Lower lobe of right lung (tissue), 2 donors: ENCODE results near the gene KLC3. TPM values are rescaled to one million over a fixed set of nuclear protein-coding genes. Genes with fewer than 3 reads are reported as not detected.

Experiments
- ATAC-seq, 2 donors: fragments of 200-7000 bp; cut with Tn5 transposase; one replicate each; pipeline ENCODE4 v1.9.1; 2020 to 2022; ENCODE audit warnings: mild to moderate bottlenecking in 2 of 2, moderate library complexity in 2 of 2
- DNase-seq: peaks from one replicate; pipeline ENCODE4 v3.0.0-alpha.2; 2020
- H3K27ac ChIP-seq: fragments of 200-600 bp; one replicate; pipeline ENCODE4 v1.8.0; 2022
- H3K27me3 ChIP-seq: fragments of 200-600 bp; one replicate; pipeline ENCODE4 v1.8.0; 2022; ENCODE audit warnings: low read depth
- H3K36me3 ChIP-seq: fragments of 200-600 bp; one replicate; pipeline ENCODE4 v1.8.0; 2022; ENCODE audit warnings: mild to moderate bottlenecking
- H3K4me1 ChIP-seq: fragments of 200-600 bp; one replicate; pipeline ENCODE4 v1.8.0; 2022
- H3K4me3 ChIP-seq: fragments of 200-600 bp; one replicate; pipeline ENCODE4 v1.8.0; 2022; ENCODE audit warnings: mild to moderate bottlenecking
- H3K9me3 ChIP-seq: fragments of 200-600 bp; one replicate; pipeline ENCODE4 v1.8.0; 2022
- intact Hi-C: fragments of 100-400 bp; cut with DNase I; formaldehyde crosslinking; loops from one replicate; pipeline ENCODE4 v1.11.0; 2022
- total RNA-seq: library from RNA; stranded (reverse); fragmentation: NEBNext Ultra II Directional; extraction: Animal tissue kit (Norgen Biotek cat#: 25700); gene quantifications from one replicate; pipeline ENCODE4 v1.2.1, GENCODE V29; 2021
- TF ChIP-seq, protein P1 (sequence below): fragments of 200-600 bp; IDR thresholded peaks from one replicate; pipeline ENCODE4 v1.8.0; 2022; ENCODE audit warnings: antibody characterized with exemption, mild to moderate bottlenecking
- donor health status: DM: no; HTN: yes; CAD: no; lungs with severe emphysema.

Gene KLC3
- total RNA-seq, 1 donor from 2014 or later: 1.4 TPM

DNA sequence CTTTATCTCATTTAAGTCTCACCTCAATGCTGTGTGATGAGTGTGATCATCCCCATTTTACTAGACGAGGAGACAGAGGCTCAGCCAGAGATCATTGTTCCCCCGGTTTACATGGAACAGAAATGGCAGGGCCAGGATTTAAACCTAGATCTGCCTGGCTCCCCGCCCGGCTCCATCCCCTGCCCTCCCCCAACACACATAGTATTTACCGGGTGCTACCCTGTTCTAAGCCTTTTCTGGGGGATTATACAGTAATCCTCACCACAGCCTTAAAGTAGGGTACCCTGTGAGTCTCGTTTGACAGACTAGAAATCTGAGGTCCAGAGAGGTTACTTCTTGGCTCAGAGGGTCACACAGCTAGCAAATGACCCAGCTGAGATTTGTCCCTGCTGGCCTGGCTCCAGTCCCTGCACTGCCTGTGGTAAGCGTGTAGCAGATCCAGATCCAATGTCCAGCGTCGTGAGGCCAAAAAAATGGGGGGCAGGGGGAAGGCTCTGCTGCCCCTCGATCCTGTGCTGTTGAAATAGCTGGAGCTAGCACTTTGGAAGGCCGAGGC lies 3.8 kb upstream of the KLC3 start:
- H3K9me3 ChIP-seq: no peaks in the 10 kb centered on the region
- TF ChIP-seq, protein P1, sequence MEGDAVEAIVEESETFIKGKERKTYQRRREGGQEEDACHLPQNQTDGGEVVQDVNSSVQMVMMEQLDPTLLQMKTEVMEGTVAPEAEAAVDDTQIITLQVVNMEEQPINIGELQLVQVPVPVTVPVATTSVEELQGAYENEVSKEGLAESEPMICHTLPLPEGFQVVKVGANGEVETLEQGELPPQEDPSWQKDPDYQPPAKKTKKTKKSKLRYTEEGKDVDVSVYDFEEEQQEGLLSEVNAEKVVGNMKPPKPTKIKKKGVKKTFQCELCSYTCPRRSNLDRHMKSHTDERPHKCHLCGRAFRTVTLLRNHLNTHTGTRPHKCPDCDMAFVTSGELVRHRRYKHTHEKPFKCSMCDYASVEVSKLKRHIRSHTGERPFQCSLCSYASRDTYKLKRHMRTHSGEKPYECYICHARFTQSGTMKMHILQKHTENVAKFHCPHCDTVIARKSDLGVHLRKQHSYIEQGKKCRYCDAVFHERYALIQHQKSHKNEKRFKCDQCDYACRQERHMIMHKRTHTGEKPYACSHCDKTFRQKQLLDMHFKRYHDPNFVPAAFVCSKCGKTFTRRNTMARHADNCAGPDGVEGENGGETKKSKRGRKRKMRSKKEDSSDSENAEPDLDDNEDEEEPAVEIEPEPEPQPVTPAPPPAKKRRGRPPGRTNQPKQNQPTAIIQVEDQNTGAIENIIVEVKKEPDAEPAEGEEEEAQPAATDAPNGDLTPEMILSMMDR: no peak
- H3K36me3 ChIP-seq: no peaks in the 10 kb centered on the region
- peaks cover 17% of the 10 kb centered on the region for H3K27me3 ChIP-seq
- H3K27ac ChIP-seq: no peak overlapping the region
- peaks cover 5% of the 10 kb centered on the region for H3K4me1 ChIP-seq
- no peak overlapping the region for H3K4me3 ChIP-seq
- intact Hi-C loops: no loop called here
- no peak for ATAC-seq
- DNase-seq: no peak

DNA sequence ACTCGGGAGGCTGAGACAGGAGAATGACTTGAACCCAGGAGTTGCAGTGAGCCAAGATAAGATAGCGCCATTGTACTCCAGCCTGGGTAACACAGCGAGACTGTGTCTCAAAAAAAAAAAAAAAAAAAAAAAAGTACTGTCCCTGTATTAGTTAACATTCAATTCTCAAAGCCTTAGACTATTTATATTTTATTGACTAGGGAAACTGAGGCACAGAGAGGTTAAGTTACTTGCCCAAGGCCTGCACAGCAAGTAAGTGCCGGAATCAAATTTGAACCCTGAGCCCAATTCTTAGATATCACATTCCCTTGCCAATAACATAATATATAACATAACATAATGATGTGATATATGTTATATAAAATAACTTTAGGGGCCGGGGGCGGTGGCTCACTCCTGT lies 921 bp upstream of the KLC3 start:
- no peaks in the 10 kb centered on the region for H3K9me3 ChIP-seq
- peaks cover 5% of the 10 kb centered on the region for H3K4me1 ChIP-seq
- H3K27me3 ChIP-seq: peaks cover 17% of the 10 kb centered on the region
- no peaks in the 10 kb centered on the region for H3K36me3 ChIP-seq
- DNase-seq: no peak
- intact Hi-C loops: no loop called here
- no peak for ATAC-seq
- no peak overlapping the region for H3K4me3 ChIP-seq
- TF ChIP-seq, protein P1: no peak
- no peak overlapping the region for H3K27ac ChIP-seq

DNA sequence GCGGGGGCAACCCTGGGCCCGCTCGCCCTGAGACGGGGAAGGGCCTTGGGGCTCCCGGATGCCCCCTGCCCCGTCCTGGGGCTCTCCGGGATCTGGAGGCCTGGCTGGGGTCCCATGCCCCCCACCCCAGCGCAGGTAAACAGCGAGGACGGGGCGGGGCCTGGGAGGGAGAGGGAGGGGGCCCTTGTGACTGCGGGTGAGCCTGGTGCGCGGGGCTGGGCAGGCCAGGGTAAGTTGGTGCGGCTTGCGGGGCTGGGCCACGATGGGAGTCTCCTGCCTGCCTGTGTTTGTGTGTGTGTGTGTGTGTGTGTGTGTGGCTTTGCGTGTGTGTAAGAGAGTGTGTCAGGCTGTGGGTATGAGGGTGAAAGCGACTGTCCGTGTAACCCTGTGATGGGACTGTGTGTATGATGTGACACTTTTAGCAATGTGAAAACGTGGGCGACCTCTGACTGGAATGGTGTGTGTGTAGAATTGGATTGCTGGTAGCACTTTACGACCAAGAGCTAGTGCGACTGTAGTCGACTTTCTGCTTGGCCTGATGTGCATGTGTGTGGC lies 426 bp downstream of the KLC3 start:
- Histone ChIP-seq H3K27ac (no peak overlapping the region), H3K36me3 (no peaks in the 10 kb centered on the region), H3K4me3 (peak overlapping the region; percentile 45), H3K9me3 (no peaks in the 10 kb centered on the region), H3K4me1 (peaks cover 5% of the 10 kb centered on the region), H3K27me3 (peaks cover 30% of the 10 kb centered on the region)
- TF ChIP-seq, protein P1: no peak
- ATAC-seq: peak; percentile 53 to 67
- intact Hi-C loops: no loop called here
- no peak for DNase-seq

DNA sequence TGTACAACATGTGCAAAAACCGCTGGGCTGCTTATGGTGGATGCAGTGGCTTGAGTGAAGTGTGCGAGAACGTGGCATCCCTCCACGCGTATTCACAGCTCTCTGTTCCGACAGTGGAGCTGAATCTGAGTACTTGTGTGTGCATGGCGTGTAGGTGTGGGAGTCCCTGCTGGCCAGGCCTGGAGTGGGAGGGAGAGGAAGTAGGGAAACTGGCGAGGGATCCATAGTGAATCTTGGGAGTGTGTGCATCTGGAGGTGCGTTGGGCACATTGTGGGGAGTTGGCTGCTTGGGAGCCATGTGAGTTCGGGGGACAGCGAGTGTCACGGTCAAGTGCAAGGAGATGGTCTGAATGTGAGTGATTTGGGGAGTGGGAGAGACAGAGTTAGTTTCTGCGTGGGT lies 2.4 kb downstream of the KLC3 start:
- H3K27me3 ChIP-seq: peaks cover 37% of the 10 kb centered on the region
- intact Hi-C loops: no loop called here
- DNase-seq: no peak

DNA sequence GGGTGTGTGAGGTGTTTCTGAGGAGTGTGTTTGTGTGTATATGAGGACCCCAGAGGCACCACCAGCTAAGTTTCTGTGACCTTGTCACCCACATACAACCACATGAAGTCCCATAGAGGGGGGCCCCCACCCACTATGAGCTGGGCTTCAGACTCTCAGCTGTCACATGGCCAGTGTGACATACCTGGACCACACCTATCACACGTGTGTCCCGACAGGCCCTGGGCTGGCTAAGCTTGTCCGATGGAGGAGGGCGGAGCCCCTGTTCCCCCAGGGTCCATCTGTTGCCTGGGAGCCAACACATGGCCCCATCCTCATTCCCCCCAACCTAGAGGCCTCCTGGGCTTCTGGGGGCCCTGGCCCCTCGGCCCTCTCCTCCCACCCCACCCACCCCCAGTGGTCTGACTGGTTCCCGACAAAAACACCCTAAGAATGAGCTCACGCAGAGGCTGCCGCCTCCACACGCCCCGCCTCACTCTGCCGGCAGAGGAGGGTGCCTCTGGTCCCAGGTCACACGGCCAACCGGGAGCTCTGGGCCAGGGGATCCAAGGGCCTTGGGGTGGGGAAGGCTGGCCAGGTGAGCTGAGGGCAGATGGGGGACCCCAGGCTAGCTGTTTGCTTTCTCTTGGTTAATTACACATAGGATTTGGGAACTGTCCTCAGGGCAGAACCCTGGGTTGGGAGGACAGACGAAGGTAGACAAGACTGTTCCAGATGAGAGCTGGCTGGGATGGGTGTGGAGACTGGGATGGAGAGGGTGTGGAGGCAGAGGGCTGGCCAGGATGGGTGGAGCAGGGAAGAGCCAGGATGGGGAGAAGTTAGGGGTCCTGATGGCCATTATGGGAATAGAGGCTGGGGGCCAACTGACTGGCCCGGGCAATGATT lies 4.3 kb downstream of the KLC3 start:
- Histone ChIP-seq H3K4me1 (no peaks in the 10 kb centered on the region), H3K4me3 (no peak overlapping the region), H3K27me3 (peaks cover 31% of the 10 kb centered on the region), H3K36me3 (no peaks in the 10 kb centered on the region), H3K9me3 (no peaks in the 10 kb centered on the region), H3K27ac (no peak overlapping the region)
- TF ChIP-seq, protein P1: no peak
- DNase-seq (no peak), ATAC-seq (no peak)
- intact Hi-C loops: no loop called here

More for the DNA sequence above, 2.4 kb downstream of the KLC3 start:
- Histone ChIP-seq H3K27ac (no peak overlapping the region), H3K4me1 (peaks cover 5% of the 10 kb centered on the region), H3K9me3 (no peaks in the 10 kb centered on the region), H3K36me3 (no peaks in the 10 kb centered on the region), H3K4me3 (no peak overlapping the region)
- ATAC-seq: no peak
- TF ChIP-seq, protein P1: no peak
